ENCODE data around the gene PRSS50. TPM values are rescaled to one million over a fixed set of nuclear protein-coding genes. Genes with fewer than 3 reads are reported as not detected.

PRSS50 gene
- total RNA-seq, 1 experiment from 2014 or later = not detected

DNA sequence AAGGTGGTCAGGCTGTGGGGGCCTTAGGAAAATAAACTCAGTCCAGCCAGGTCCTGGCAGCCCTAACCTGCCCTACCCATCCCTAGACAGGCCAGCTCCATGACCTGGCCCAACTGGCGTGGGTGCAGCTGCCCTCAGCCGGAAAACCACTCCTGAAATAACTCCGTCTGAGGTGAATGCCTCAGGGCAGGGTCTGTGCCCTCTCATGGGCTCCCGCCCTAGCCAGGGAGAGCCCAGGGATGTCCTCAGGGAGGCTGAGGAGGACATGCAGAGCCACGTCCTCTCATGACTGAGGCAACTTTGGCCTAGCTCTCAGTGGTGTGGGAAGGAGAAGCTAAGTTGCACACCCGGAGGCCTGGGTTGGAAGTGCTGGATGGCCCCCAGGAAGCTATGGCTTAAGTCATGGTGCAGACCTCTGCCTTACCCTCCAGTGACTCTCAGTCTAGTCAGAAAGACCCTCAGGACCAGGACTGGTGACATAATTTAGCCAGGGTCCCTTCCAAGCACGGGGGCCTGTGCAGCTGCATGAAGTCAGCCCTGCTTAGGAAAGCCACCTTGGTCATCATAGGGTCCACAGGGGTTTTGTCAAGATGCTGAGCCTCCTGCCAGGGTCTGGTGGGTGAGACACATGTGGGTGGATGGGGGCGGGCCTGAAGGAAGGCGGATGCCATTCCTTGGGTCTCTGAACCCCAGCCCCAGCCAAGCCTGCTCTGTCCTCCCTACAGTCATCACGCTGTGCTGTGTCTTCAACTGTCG is 9.1 kb downstream of the PRSS50 start:
- no peak overlapping the region for H3K27ac ChIP-seq (ENCODE audit: low read depth, low read length, poor library complexity, severe bottlenecking)
- no peaks in the 10 kb centered on the region for H3K4me1 ChIP-seq (ENCODE audit: insufficient read depth, low read length, poor library complexity, severe bottlenecking)
- TF ChIP-seq EZH2 (IDR thresholded peaks at IDR 0.05; ENCODE audit: borderline replicate concordance, low read depth, low read length, poor library complexity, severe bottlenecking) = no peak
- TF ChIP-seq, protein P1, sequence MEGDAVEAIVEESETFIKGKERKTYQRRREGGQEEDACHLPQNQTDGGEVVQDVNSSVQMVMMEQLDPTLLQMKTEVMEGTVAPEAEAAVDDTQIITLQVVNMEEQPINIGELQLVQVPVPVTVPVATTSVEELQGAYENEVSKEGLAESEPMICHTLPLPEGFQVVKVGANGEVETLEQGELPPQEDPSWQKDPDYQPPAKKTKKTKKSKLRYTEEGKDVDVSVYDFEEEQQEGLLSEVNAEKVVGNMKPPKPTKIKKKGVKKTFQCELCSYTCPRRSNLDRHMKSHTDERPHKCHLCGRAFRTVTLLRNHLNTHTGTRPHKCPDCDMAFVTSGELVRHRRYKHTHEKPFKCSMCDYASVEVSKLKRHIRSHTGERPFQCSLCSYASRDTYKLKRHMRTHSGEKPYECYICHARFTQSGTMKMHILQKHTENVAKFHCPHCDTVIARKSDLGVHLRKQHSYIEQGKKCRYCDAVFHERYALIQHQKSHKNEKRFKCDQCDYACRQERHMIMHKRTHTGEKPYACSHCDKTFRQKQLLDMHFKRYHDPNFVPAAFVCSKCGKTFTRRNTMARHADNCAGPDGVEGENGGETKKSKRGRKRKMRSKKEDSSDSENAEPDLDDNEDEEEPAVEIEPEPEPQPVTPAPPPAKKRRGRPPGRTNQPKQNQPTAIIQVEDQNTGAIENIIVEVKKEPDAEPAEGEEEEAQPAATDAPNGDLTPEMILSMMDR (conservative IDR thresholded peaks at IDR 0.05; ENCODE audit: low read depth, low read length) = no peak
- H3K36me3 ChIP-seq (ENCODE audit: insufficient read depth, low read length, poor library complexity, severe bottlenecking) = no peaks in the 10 kb centered on the region
- intact Hi-C loops (cut with micrococcal nuclease; ENCODE audit: unreplicated experiment) = no loop called here
- H3K27me3 ChIP-seq (replicated peaks; ENCODE audit: insufficient read depth, low read depth, low read length, poor library complexity) = no peaks in the 10 kb centered on the region
- CTCF ChIA-PET = no interaction called here
- no peaks in the 10 kb centered on the region for H3K9me3 ChIP-seq (ENCODE audit: low read depth, low read length, poor library complexity, severe bottlenecking)
- DNase-seq (ENCODE audit: low spot score) = no peak
- POLR2A ChIA-PET (ENCODE audit: low non-redundant PET) = no interaction called here
- BruUV-seq (replicated peaks) = no TSS peak
- no peak overlapping the region for H3K4me3 ChIP-seq (ENCODE audit: low read depth, low read length, poor library complexity, severe bottlenecking)

DNA sequence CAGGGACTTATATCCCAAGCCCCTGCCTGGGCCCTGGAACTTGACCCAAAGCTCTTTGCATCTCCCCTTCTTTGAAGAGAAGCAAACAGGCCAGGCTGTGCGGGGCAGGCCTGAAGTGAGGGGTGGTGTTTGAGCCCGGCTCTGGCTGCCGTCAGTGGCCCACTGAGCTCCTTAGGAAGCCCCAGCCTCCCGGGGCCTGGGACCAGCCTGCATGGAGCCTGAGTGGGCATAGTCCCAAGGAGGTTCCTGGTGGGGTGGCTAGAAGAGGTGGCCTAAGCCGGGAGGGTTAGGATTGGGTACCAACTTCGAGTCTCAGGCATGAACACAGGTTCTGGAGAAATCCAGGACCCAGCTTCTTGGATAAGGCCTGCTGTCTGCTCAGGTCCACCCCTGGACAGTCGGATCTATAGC is 10.1 kb downstream of the PRSS50 start:
- ChIA-PET CTCF (no interaction called here), POLR2A (ENCODE audit: low non-redundant PET) (no interaction called here)
- no peaks in the 10 kb centered on the region for H3K27me3 ChIP-seq (replicated peaks; ENCODE audit: insufficient read depth, low read depth, low read length, poor library complexity)
- TF ChIP-seq, protein P1 (conservative IDR thresholded peaks at IDR 0.05; ENCODE audit: low read depth, low read length) = no peak
- TF ChIP-seq EZH2 (IDR thresholded peaks at IDR 0.05; ENCODE audit: borderline replicate concordance, low read depth, low read length, poor library complexity, severe bottlenecking) = no peak
- intact Hi-C loops (cut with micrococcal nuclease; ENCODE audit: unreplicated experiment) = no loop called here
- no peak overlapping the region for H3K27ac ChIP-seq (ENCODE audit: low read depth, low read length, poor library complexity, severe bottlenecking)
- H3K36me3 ChIP-seq (ENCODE audit: insufficient read depth, low read length, poor library complexity, severe bottlenecking) = no peaks in the 10 kb centered on the region
- H3K4me1 ChIP-seq (ENCODE audit: insufficient read depth, low read length, poor library complexity, severe bottlenecking) = no peaks in the 10 kb centered on the region
- no TSS peak for BruUV-seq (replicated peaks)
- H3K4me3 ChIP-seq (ENCODE audit: low read depth, low read length, poor library complexity, severe bottlenecking) = no peak overlapping the region
- no peaks in the 10 kb centered on the region for H3K9me3 ChIP-seq (ENCODE audit: low read depth, low read length, poor library complexity, severe bottlenecking)
- DNase-seq (ENCODE audit: low spot score) = no peak

DNA sequence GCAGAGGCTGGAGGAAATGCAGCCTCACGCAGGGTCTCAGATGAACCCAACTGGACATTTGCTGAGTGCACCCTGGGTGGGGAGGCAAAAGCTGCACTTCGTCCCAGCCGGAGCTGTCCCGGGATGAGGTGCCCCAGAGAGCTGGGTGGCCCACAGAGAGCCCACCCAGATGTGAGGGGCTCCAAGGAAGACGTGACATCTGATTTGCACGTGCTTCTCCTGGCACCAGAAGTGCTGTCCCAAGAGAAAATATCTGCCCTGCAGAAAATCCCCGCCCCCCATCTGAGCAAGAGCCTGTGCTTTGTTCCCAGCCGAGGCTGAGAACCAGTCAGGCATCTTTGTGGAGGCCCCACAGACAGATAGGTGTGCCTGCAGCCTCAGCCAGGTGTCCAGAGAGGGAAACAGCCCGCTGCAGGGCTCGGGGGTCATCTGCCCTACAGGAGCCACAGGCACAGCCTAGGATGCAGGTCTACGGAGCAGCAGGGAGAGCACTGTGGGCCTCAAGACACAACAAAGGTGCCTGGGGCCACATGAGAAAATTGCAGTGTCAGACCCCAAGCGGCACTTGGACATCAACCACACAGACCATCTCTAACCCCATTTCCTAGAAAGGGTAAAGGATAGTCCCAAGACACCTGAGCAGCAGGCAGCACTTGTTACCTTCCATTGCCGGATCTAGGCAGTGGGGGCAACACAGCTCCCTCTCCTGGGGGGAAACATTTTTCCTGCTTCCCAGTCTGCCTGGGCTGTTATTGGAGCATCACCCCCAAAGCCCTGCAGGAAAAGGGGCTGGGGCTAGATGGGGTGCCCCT is 10.7 kb downstream of the PRSS50 start:
- TF ChIP-seq EZH2 (IDR thresholded peaks at IDR 0.05; ENCODE audit: borderline replicate concordance, low read depth, low read length, poor library complexity, severe bottlenecking) = no peak
- TF ChIP-seq, protein P1 (conservative IDR thresholded peaks at IDR 0.05; ENCODE audit: low read depth, low read length) = no peak
- ChIA-PET POLR2A (ENCODE audit: low non-redundant PET) (no interaction called here), CTCF (no interaction called here)
- Histone ChIP-seq H3K9me3 (ENCODE audit: low read depth, low read length, poor library complexity, severe bottlenecking) (no peaks in the 10 kb centered on the region), H3K4me3 (ENCODE audit: low read depth, low read length, poor library complexity, severe bottlenecking) (no peak overlapping the region), H3K36me3 (ENCODE audit: insufficient read depth, low read length, poor library complexity, severe bottlenecking) (no peaks in the 10 kb centered on the region), H3K4me1 (ENCODE audit: insufficient read depth, low read length, poor library complexity, severe bottlenecking) (no peaks in the 10 kb centered on the region), H3K27ac (ENCODE audit: low read depth, low read length, poor library complexity, severe bottlenecking) (no peak overlapping the region), H3K27me3 (replicated peaks; ENCODE audit: insufficient read depth, low read depth, low read length, poor library complexity) (no peaks in the 10 kb centered on the region)
- intact Hi-C loops (cut with micrococcal nuclease; ENCODE audit: unreplicated experiment) = no loop called here
- no peak for DNase-seq (ENCODE audit: low spot score)
- no TSS peak for BruUV-seq (replicated peaks)
